GM13976 (cell line): ENCODE data around the gene DDX25.

Experiments
- DNase-seq: peaks from one replicate; pipeline ENCODE4 v3.0.0; 2012; ENCODE audit warnings: low spot score
- in situ Hi-C: fragments of 300-500 bp; cut with MboI; formaldehyde crosslinking; loops from one replicate; pipeline ENCODE4 v1.12.0; 2022; ENCODE audit warnings: low sequenced_read_pairs, mixed read lengths, inconsistent platforms; ENCODE audit not compliant: unreplicated experiment
- TF ChIP-seq, protein P1 (sequence below): IDR thresholded peaks from 2 replicates; pipeline ENCODE4 v1.5.1; 2012; ENCODE audit warnings: borderline replicate concordance, mild to moderate bottlenecking; ENCODE audit not compliant: insufficient read depth; ENCODE audit errors: extremely low read depth, missing control alignments, control extremely low read depth

The DDX25 gene

DNA sequence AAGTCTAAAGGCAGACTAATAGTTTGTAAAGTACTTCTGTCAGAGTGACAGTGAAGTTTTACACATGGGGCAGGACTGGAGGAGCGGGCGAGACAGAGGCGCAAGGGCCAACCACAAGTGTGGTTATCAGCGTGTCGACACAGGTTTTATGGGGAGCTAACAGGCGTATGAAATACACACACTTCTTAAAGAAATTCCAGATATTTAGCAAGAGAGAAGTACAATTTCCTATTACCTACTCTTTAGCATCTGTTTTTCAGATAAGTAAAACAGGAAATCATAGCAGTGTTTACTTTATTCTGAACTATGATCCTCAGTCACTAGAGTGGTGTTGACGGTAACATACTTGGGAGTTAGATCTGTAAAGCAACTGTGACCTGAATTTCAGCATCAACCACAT lies 64.0 kb downstream of the DDX25 start:
- no peak for DNase-seq
- TF ChIP-seq, protein P1, sequence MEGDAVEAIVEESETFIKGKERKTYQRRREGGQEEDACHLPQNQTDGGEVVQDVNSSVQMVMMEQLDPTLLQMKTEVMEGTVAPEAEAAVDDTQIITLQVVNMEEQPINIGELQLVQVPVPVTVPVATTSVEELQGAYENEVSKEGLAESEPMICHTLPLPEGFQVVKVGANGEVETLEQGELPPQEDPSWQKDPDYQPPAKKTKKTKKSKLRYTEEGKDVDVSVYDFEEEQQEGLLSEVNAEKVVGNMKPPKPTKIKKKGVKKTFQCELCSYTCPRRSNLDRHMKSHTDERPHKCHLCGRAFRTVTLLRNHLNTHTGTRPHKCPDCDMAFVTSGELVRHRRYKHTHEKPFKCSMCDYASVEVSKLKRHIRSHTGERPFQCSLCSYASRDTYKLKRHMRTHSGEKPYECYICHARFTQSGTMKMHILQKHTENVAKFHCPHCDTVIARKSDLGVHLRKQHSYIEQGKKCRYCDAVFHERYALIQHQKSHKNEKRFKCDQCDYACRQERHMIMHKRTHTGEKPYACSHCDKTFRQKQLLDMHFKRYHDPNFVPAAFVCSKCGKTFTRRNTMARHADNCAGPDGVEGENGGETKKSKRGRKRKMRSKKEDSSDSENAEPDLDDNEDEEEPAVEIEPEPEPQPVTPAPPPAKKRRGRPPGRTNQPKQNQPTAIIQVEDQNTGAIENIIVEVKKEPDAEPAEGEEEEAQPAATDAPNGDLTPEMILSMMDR: no peak
- in situ Hi-C loops: no loop called here

DNA sequence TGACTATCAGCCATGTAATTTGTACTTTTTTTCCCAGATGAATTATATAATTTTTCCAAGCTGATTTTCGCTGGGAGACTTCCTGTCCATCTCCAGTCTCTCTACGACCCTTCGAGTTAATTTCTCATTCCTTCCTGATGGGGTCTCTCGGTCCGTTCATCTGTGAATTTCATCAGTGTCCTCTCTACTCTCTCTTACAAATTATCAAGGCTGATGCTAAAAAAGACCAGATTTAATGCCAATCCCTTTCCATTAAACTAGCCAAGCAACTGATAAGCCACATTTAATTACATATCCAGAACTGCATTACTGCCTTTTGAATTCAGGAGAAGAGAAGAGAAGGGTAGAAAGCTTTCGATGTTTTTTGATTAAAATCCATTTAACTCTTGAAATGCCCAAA lies 67.3 kb downstream of the DDX25 start:
- no peak for DNase-seq
- in situ Hi-C loops: no loop called here
- TF ChIP-seq, protein P1: no peak

GRCh38 chr11:125974284-125974683 lies 70.0 kb downstream of the DDX25 start:
- no peak for DNase-seq
- TF ChIP-seq, protein P1: no peak
- in situ Hi-C loops: no loop called here

DNA sequence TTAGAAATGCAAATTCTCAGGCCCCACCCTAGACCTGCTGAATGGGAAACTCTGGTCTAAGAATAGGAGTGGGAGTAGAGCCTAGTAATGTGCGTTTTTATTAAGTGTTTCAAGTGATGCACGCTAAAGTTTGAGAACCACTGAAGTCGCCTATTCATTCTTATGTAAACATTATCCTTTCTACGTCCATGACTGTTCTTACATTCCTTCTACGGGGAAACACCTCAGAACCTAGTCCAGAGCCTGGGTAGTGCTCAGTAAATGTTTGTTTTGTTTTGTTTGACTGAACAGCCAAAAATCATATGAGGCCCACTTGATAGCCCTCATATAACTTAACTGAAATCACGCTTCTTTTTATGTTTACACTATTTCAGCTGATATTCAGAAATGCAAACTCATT lies 71.3 kb downstream of the DDX25 start:
- in situ Hi-C loops: no loop called here
- TF ChIP-seq, protein P1: no peak
- no peak for DNase-seq

GRCh38 chr11:125976156-125976555 lies 71.8 kb downstream of the DDX25 start:
- TF ChIP-seq, protein P1: no peak
- DNase-seq: no peak
- in situ Hi-C loops: no loop called here

- DNase-seq: no peak
- in situ Hi-C loops: no loop called here
- TF ChIP-seq, protein P1: no peak
Observed at GRCh38 chr11:125977333-125977732, 73.0 kb downstream of the DDX25 start.
